H1 (cell line): ENCODE data around the gene TIMMDC1. TPM values are rescaled to one million over a fixed set of nuclear protein-coding genes. Genes with fewer than 3 reads are reported as not detected.

ENCODE experiments used
- CTCF ChIA-PET: fragments of 300-600 bp; sonication (Branson Sonifier 250); formaldehyde crosslinking; loops from one replicate; lab custom pipeline; 2021; ENCODE audit not compliant: partially characterized antibody; lab: Charles Lee
- POLR2A ChIA-PET: fragments of 300-600 bp; sonication (Branson Sonifier 250); formaldehyde crosslinking; loops from one replicate; lab custom pipeline; 2021; ENCODE audit warnings: inconsistent platforms; ENCODE audit not compliant: partially characterized antibody; lab: Charles Lee
- DNase-seq, 2 experiments: peaks; one replicate each; pipeline versions ENCODE4 v3.0.0 to v3.0.0-alpha.2; 2010 to 2022; ENCODE audit warnings: low spot score in 2 of 2, low read depth in 1 of 2, mixed read lengths in 1 of 2
- FAIRE-seq: peaks from 2 replicates; lab custom pipeline; 2011; peaks lifted over from hg19 to GRCh38; lab: Jason Lieb, UNC
- H2AFZ ChIP-seq: 2 replicates; pipeline ENCODE4 v1.8.1; 2012; ENCODE audit warnings: low read length, inconsistent platforms
- H2AK5ac ChIP-seq: 2 replicates; pipeline ENCODE4 v1.6.1; 2013; ENCODE audit warnings: low read depth, low read length
- H2BK120ac ChIP-seq: replicated peaks from 2 replicates; pipeline ENCODE3; 2013; ENCODE audit warnings: low read depth, low read length, inconsistent platforms
- H2BK12ac ChIP-seq: 2 replicates; pipeline ENCODE4 v1.6.1; 2013; ENCODE audit warnings: low read depth, low read length
- H2BK15ac ChIP-seq: 2 replicates; pipeline ENCODE4 v1.6.1; 2013; ENCODE audit warnings: low read length
- H2BK20ac ChIP-seq: 2 replicates; pipeline ENCODE4 v1.6.1; 2013; ENCODE audit warnings: low read length
- H2BK5ac ChIP-seq: 2 replicates; pipeline ENCODE4 v1.6.1; 2013; ENCODE audit warnings: low read depth, low read length
- H3K14ac ChIP-seq: 2 replicates; pipeline ENCODE4 v1.6.1; 2013; ENCODE audit warnings: inconsistent platforms; ENCODE audit not compliant: insufficient read length
- H3K18ac ChIP-seq: 2 replicates; pipeline ENCODE4 v1.6.1; 2013; ENCODE audit warnings: low read length; ENCODE audit errors: extremely low read depth
- H3K23ac ChIP-seq: 2 replicates; pipeline ENCODE4 v1.6.1; 2013; ENCODE audit warnings: inconsistent platforms; ENCODE audit not compliant: insufficient read length
- H3K23me2 ChIP-seq: 2 replicates; pipeline ENCODE4 v1.6.1; 2013; ENCODE audit warnings: low read depth, low read length
- H3K27ac ChIP-seq: 2 replicates; pipeline ENCODE4 v1.6.1; 2011; ENCODE audit warnings: low read depth, low read length, inconsistent platforms
- H3K27me3 ChIP-seq, 4 experiments: replicated peaks in 1 of 4; 1 replicate in 1 of 4; 2 replicates in 3 of 4; pipeline versions ENCODE4 v1.6.1 to v1.8.1; 2011 to 2013; ENCODE audit warnings: low read length in 3 of 4, mild to moderate bottlenecking in 3 of 4, inconsistent platforms in 2 of 4, mixed read lengths in 2 of 4, moderate library complexity in 1 of 4; ENCODE audit not compliant: control insufficient read depth in 3 of 4, insufficient read depth in 3 of 4; ENCODE audit errors: extremely low read depth in 1 of 4
- H3K36me3 ChIP-seq, 4 experiments: 2 replicates each; pipeline versions ENCODE4 v1.6.1 to v1.8.1; 2011 to 2013; ENCODE audit warnings: mild to moderate bottlenecking in 4 of 4, low read length in 3 of 4, moderate library complexity in 2 of 4, control low read depth in 1 of 4, inconsistent platforms in 1 of 4; ENCODE audit not compliant: insufficient read depth in 4 of 4, control insufficient read depth in 2 of 4
- H3K4ac ChIP-seq: replicated peaks from 2 replicates; pipeline ENCODE3; 2013; ENCODE audit warnings: low read length, low read depth, mixed read lengths, inconsistent platforms; ENCODE audit not compliant: insufficient read length
- H3K4me1 ChIP-seq, 4 experiments: replicated peaks in 1 of 4; 1 replicate in 1 of 4; 2 replicates in 3 of 4; pipeline versions ENCODE4 v1.6.1 to v1.8.1; 2011 to 2013; ENCODE audit warnings: low read length in 3 of 4, inconsistent platforms in 2 of 4, mixed read lengths in 1 of 4; ENCODE audit not compliant: insufficient read depth in 4 of 4, control insufficient read depth in 3 of 4
- H3K4me2 ChIP-seq, 2 experiments: 2 replicates each; pipeline versions ENCODE4 v1.6.1 to v1.8.1; 2011 to 2013; ENCODE audit warnings: low read depth in 2 of 2, low read length in 2 of 2, control low read depth in 1 of 2, inconsistent platforms in 1 of 2, mild to moderate bottlenecking in 1 of 2; ENCODE audit not compliant: insufficient read depth in 1 of 2
- H3K4me3 ChIP-seq, 4 experiments: fragments of 200-600, 300-600 bp in 1 of 4; sonication (generic), shearing (Covaris generic), sonication (Bioruptor Twin) in 1 of 4; 2 replicates each; pipeline versions ENCODE4 v1.5.1 to v1.8.1; 2011 to 2016; ENCODE audit warnings: low read length in 4 of 4, low read depth in 3 of 4, control low read depth in 2 of 4, inconsistent platforms in 2 of 4, mild to moderate bottlenecking in 2 of 4, mixed read lengths in 1 of 4, moderate library complexity in 1 of 4; ENCODE audit not compliant: insufficient read depth in 2 of 4; ENCODE audit errors: extremely low read depth in 1 of 4
- H3K56ac ChIP-seq: replicated peaks from 2 replicates; pipeline ENCODE3; 2013; ENCODE audit warnings: low read depth, mild to moderate bottlenecking, mixed read lengths, low read length, inconsistent platforms; ENCODE audit not compliant: insufficient read length
- H3K79me1 ChIP-seq: 2 replicates; pipeline ENCODE4 v1.6.1; 2013; ENCODE audit warnings: low read depth, low read length, control low read depth
- H3K79me2 ChIP-seq, 2 experiments: 2 replicates each; pipeline versions ENCODE4 v1.6.1 to v1.8.1; 2012 to 2013; ENCODE audit warnings: low read length in 2 of 2, mild to moderate bottlenecking in 2 of 2, inconsistent platforms in 1 of 2; ENCODE audit not compliant: insufficient read depth in 2 of 2, control insufficient read depth in 1 of 2
- H3K9ac ChIP-seq, 4 experiments: replicated peaks in 1 of 4; 1 replicate in 1 of 4; 2 replicates in 3 of 4; pipeline versions ENCODE4 v1.6.1 to v1.8.1; 2011 to 2013; ENCODE audit warnings: low read depth in 3 of 4, low read length in 3 of 4, control low read depth in 2 of 4, mild to moderate bottlenecking in 2 of 4, moderate library complexity in 2 of 4, inconsistent platforms in 1 of 4; ENCODE audit errors: extremely low read depth in 1 of 4
- H3K9me3 ChIP-seq, 2 experiments: 2 replicates each; pipeline versions ENCODE4 v1.6.1 to v1.8.1; 2012 to 2013; ENCODE audit warnings: mild to moderate bottlenecking in 2 of 2, moderate library complexity in 2 of 2, control low read depth in 1 of 2, inconsistent platforms in 1 of 2, low read depth in 1 of 2, low read length in 1 of 2, mixed read lengths in 1 of 2; ENCODE audit not compliant: insufficient read depth in 2 of 2
- H4K20me1 ChIP-seq, 2 experiments: replicated peaks in 1 of 2; 2 replicates each; pipeline versions ENCODE3 to v1.8.1; 2011 to 2013; ENCODE audit warnings: inconsistent platforms in 2 of 2, low read length in 2 of 2, mild to moderate bottlenecking in 1 of 2; ENCODE audit not compliant: insufficient read depth in 2 of 2, control insufficient read depth in 1 of 2
- H4K5ac ChIP-seq: 2 replicates; pipeline ENCODE4 v1.6.1; 2013; ENCODE audit warnings: low read length, low read depth, mixed read lengths, inconsistent platforms; ENCODE audit not compliant: insufficient read length
- H4K8ac ChIP-seq: 2 replicates; pipeline ENCODE4 v1.8.0; 2013; ENCODE audit warnings: mild to moderate bottlenecking, moderate library complexity, low read length, inconsistent platforms; ENCODE audit not compliant: insufficient read depth; ENCODE audit errors: extremely low read depth
- H4K91ac ChIP-seq: replicated peaks from 2 replicates; pipeline ENCODE3; 2013; ENCODE audit warnings: low read length, mixed read lengths, inconsistent platforms; ENCODE audit not compliant: insufficient read length
- ASH2L ChIP-seq: fragments of 200-600, 300-600 bp; sonication (generic); IDR thresholded peaks from one replicate; pipeline ENCODE4 v1.7.1; 2017; ENCODE audit warnings: low read length
- CREB1 ChIP-seq: IDR thresholded peaks from 2 replicates; pipeline ENCODE4 v1.6.1; 2012; ENCODE audit warnings: inconsistent platforms
- PHF8 ChIP-seq: fragments of 200-600 bp; sonication (generic); conservative IDR thresholded peaks from 2 replicates; pipeline ENCODE4 v1.7.1; 2012; ENCODE audit warnings: low read depth, mild to moderate bottlenecking, inconsistent platforms, low read length, moderate library complexity
- POLR2AphosphoS5 ChIP-seq: IDR thresholded peaks from 2 replicates; pipeline ENCODE4 v1.6.1; 2011; ENCODE audit warnings: low read depth, low read length
- RAD21 ChIP-seq, 2 experiments: IDR thresholded peaks in 1 of 2; conservative IDR thresholded peaks in 1 of 2; 2 replicates each; pipeline ENCODE4 v1.6.1; 2011; ENCODE audit warnings: low read depth in 2 of 2, low read length in 2 of 2, improper control_type of control experiment in 1 of 2, inconsistent platforms in 1 of 2, mild to moderate bottlenecking in 1 of 2, moderate library complexity in 1 of 2
- RBBP5 ChIP-seq: IDR thresholded peaks from 2 replicates; pipeline ENCODE4 v1.7.1; 2012; ENCODE audit warnings: low read depth, mild to moderate bottlenecking, inconsistent platforms, low read length, moderate library complexity, borderline replicate concordance
- RNF2 ChIP-seq: fragments of 200-900, 300-1000 bp; sonication (generic); IDR thresholded peaks from 2 replicates; pipeline ENCODE4 v1.7.1; 2016; ENCODE audit warnings: borderline replicate concordance, low read depth, mild to moderate bottlenecking, antibody characterized with exemption, low read length; ENCODE audit not compliant: poor library complexity, severe bottlenecking; ENCODE audit errors: missing control alignments
- SIN3A ChIP-seq, 2 experiments: IDR thresholded peaks in 1 of 2; conservative IDR thresholded peaks in 1 of 2; 2 replicates each; pipeline ENCODE4 v1.6.1; 2011 to 2012; ENCODE audit warnings: low read length in 2 of 2, improper control_type of control experiment in 1 of 2, low read depth in 1 of 2, mild to moderate bottlenecking in 1 of 2
- TCF12 ChIP-seq: IDR thresholded peaks from 2 replicates; pipeline ENCODE4 v1.6.1; 2011; ENCODE audit warnings: low read depth, mild to moderate bottlenecking, low read length
- TEAD4 ChIP-seq: IDR thresholded peaks from 2 replicates; pipeline ENCODE4 v1.6.1; 2012; ENCODE audit warnings: low read depth, low read length, inconsistent platforms, mixed read lengths
- WGBS, 2 experiments: shearing (Covaris generic) in 1 of 2; methylation state at CpG; one replicate each; pipeline versions ENCODE4 v1.1.6 to v1.1.7; 2013 to 2015; ENCODE audit warnings: low lambda C conversion rate in 2 of 2, mixed read lengths in 2 of 2, inconsistent platforms in 1 of 2, low coverage in 1 of 2, missing lambda C conversion rate in 1 of 2; ENCODE audit not compliant: insufficient replicate concordance in 2 of 2, insufficient coverage in 1 of 2, insufficient read length in 1 of 2; ENCODE audit errors: extremely low coverage in 1 of 2, missing lambda C conversion rate in 1 of 2; 5-methylcytosine and 5-hydroxymethylcytosine counted together
- polyA plus RNA-seq, 7 experiments: library from polyadenylated mRNA; depleted of rRNA in 3 of 7; stranded (reverse) in 5 of 7; unstranded in 2 of 7; fragments of >200 nt in 5 of 7; fragments of 200-250 nt in 2 of 7; gene quantifications; 1 replicate in 5 of 7; 2 replicates in 1 of 7; 4 replicates in 1 of 7; pipeline versions ENCODE4 v1.2.1 to v1.2.3, GENCODE V29; 2011 to 2013; ENCODE audit warnings: missing spikeins in 2 of 7, mixed read lengths in 2 of 7
- total RNA-seq: library from RNA; stranded (reverse); fragmentation: NEBNext Ultra II Directional; extraction: Animal tissue kit (Norgen Biotek cat#: 25700); gene quantifications from 2 replicates; pipeline ENCODE4 v1.2.1, GENCODE V29; 2021
- TF ChIP-seq, protein P1 (sequence below): IDR thresholded peaks from 2 replicates; pipeline ENCODE4 v1.6.1; 2011; ENCODE audit warnings: low read length, improper control_type of control experiment

TIMMDC1 gene
- total and polyA plus RNA-seq, 2 of the 8 experiments (the other 6 are each of a cell fraction or from before 2014, with no cell fraction given) = 80.7 to 128 TPM

DNA sequence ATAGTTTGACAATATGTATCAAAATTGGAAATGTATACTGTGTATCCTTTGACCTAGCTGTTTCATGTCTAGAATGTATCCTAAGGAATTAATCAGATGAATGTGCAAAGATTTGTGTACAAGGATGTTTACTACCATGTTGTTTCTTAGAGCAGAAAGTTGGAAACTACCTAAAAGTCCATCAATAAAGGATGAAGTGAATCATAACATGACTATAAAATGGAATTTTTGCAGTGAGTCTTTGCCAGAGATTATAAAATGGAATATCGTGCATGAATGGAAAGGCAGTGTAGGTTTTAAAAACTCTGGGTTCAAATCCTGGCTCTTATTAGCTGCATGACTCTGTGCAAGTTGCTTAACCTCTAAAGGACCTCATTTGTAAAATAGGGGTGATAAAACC is 15.2 kb upstream of the TIMMDC1 start:
- no peaks in the 10 kb centered on the region for H3K79me1 ChIP-seq
- no peaks in the 10 kb centered on the region for H3K79me2 ChIP-seq
- H3K4me2 ChIP-seq = no peak overlapping the region
- H3K4me1 ChIP-seq = no peaks in the 10 kb centered on the region
- 84% methylated on average over 1 of the region's 1 CpG; no CpG with 5 or more reads in 1 of the 2 experiments for WGBS, 2 experiments
- FAIRE-seq (no peak), DNase-seq (no peak)
- H3K14ac ChIP-seq = no peak overlapping the region
- no peak overlapping the region for H3K4ac ChIP-seq
- H3K4me3 ChIP-seq = no peak overlapping the region
- peaks cover 0 to 1% (median 0%) of the 10 kb centered on the region in 4 experiments; a peak in 1 of 7 replicates for H3K27me3 ChIP-seq
- no peak overlapping the region for H4K5ac ChIP-seq
- H3K18ac ChIP-seq = no peak overlapping the region
- H2BK5ac ChIP-seq = no peak overlapping the region
- H3K56ac ChIP-seq = no peak overlapping the region
- peaks cover 0 to 1% of the 10 kb centered on the region in 2 experiments for H4K20me1 ChIP-seq
- no peak overlapping the region for H3K23ac ChIP-seq
- TF ChIP-seq RBBP5 (no peak), PHF8 (no peak), CREB1 (no peak), RAD21 (IDR thresholded peaks at IDR 0.05 in 1 of 2, conservative IDR thresholded peaks at IDR 0.05 in 1 of 2; ENCODE audit: low read depth in 2 of 2, low read length in 2 of 2) (no peak), ASH2L (no peak), POLR2AphosphoS5 (no peak), TCF12 (no peak), RNF2 (no peak), SIN3A (conservative IDR thresholded peaks at IDR 0.05 in 1 of 2, IDR thresholded peaks at IDR 0.05 in 1 of 2; ENCODE audit: low read depth in 1 of 2, low read length in 2 of 2) (no peak), TEAD4 (no peak)
- TF ChIP-seq, protein P1, sequence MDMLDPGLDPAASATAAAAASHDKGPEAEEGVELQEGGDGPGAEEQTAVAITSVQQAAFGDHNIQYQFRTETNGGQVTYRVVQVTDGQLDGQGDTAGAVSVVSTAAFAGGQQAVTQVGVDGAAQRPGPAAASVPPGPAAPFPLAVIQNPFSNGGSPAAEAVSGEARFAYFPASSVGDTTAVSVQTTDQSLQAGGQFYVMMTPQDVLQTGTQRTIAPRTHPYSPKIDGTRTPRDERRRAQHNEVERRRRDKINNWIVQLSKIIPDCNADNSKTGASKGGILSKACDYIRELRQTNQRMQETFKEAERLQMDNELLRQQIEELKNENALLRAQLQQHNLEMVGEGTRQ = no peak
- H2BK120ac ChIP-seq = no peak overlapping the region
- no peak overlapping the region for H2AK5ac ChIP-seq
- no peak overlapping the region for H2BK15ac ChIP-seq
- H2AFZ ChIP-seq = no peak overlapping the region
- H2BK12ac ChIP-seq = no peak overlapping the region
- H4K8ac ChIP-seq = no peak overlapping the region
- no peak overlapping the region for H4K91ac ChIP-seq
- ChIA-PET CTCF (no interaction called here), POLR2A (interaction anchor here (0.8 to 2.0 kb wide), 2 partner anchors 15 to 19 kb away, joined by 4 to 7 read pairs; partner anchors contain the start of genes TIMMDC1 and TMEM39A)
- H2BK20ac ChIP-seq = no peak overlapping the region
- no peak overlapping the region for H3K9ac ChIP-seq
- no peaks in the 10 kb centered on the region for H3K9me3 ChIP-seq
- no peaks in the 10 kb centered on the region for H3K23me2 ChIP-seq
- peaks cover 0 to 36% (median 17%) of the 10 kb centered on the region in 4 experiments; a peak in 7 of 8 replicates for H3K36me3 ChIP-seq
- no peak overlapping the region for H3K27ac ChIP-seq
